GM12878 (cell line): ENCODE data around the gene ZNF668. TPM values are rescaled to one million over a fixed set of nuclear protein-coding genes. Genes with fewer than 3 reads are reported as not detected.

Source experiments
- BMI1 ChIP-seq: fragments of 450-650 bp; IDR thresholded peaks from 2 replicates; pipeline ENCODE4 v1.6.1; 2016; ENCODE audit warnings: mild to moderate bottlenecking, moderate library complexity, borderline replicate concordance
- BRCA1 ChIP-seq: IDR thresholded peaks from 2 replicates; pipeline ENCODE4 v1.6.1; 2011; ENCODE audit warnings: low read depth, low read length, improper control_type of control experiment
- EED ChIP-seq: sonication (generic); IDR thresholded peaks from 2 replicates; pipeline ENCODE4 v1.6.1; 2016; ENCODE audit warnings: antibody characterized with exemption, low read depth
- GATAD2B ChIP-seq: fragments of 450-650 bp; conservative IDR thresholded peaks from 2 replicates; pipeline ENCODE4 v1.6.1; 2017; ENCODE audit warnings: low read depth, mild to moderate bottlenecking, moderate library complexity
- HCFC1 ChIP-seq: fragments of 150-350 bp; IDR thresholded peaks from 2 replicates; pipeline ENCODE4 v1.6.1; 2014; ENCODE audit warnings: low read length
- KLF5 ChIP-seq: fragments of 450-650 bp; IDR thresholded peaks from 2 replicates; pipeline ENCODE4 v1.6.1; 2014; ENCODE audit warnings: mild to moderate bottlenecking; ENCODE audit not compliant: partially characterized antibody
- NFYA ChIP-seq: IDR thresholded peaks from 2 replicates; pipeline ENCODE4 v1.6.1; 2011; ENCODE audit warnings: low read depth, mild to moderate bottlenecking, low read length, improper control_type of control experiment, borderline replicate concordance
- POLR2AphosphoS5 ChIP-seq: IDR thresholded peaks from 2 replicates; pipeline ENCODE4 v1.6.1; 2011; ENCODE audit warnings: mild to moderate bottlenecking, low read length, inconsistent platforms
- RB1 ChIP-seq: fragments of 450-650 bp; formaldehyde crosslinking; IDR thresholded peaks from 2 replicates; pipeline ENCODE4 v1.6.1; 2017; ENCODE audit warnings: mild to moderate bottlenecking, borderline replicate concordance
- RBBP5 ChIP-seq: fragments of 200-600 bp; sonication (generic); conservative IDR thresholded peaks from 2 replicates; pipeline ENCODE4 v1.6.1; 2016
- SIX5 ChIP-seq: IDR thresholded peaks from 2 replicates; pipeline ENCODE4 v1.6.1; 2011; ENCODE audit warnings: mild to moderate bottlenecking, low read depth, low read length, moderate library complexity; ENCODE audit not compliant: severe bottlenecking
- SMC3 ChIP-seq: IDR thresholded peaks from 2 replicates; pipeline ENCODE4 v1.6.1; 2011; ENCODE audit warnings: low read length, improper control_type of control experiment, borderline replicate concordance
- SP1 ChIP-seq: IDR thresholded peaks from one replicate; pipeline ENCODE4 v1.6.1; 2011; ENCODE audit warnings: low read depth, low read length
- ZNF217 ChIP-seq: fragments of 450-650 bp; IDR thresholded peaks from 2 replicates; pipeline ENCODE4 v1.6.1; 2017; ENCODE audit warnings: antibody characterized with exemption, mild to moderate bottlenecking
- polyA plus RNA-seq, 11 experiments: library from polyadenylated mRNA; depleted of rRNA in 4 of 11; unstranded in 6 of 11; stranded (reverse) in 5 of 11; fragments of >200 nt; fragmentation: Nextera tagmentation in 4 of 11; fragmentation: Illumina TruSeq in 1 of 11; extraction: Ambion mirVana in 4 of 11; extraction: Trizol in 1 of 11; gene quantifications; 1 replicate in 1 of 11; 2 replicates in 10 of 11; pipeline versions ENCODE4 v1.2.1 to v1.2.3, GENCODE V29; 2011 to 2016; ENCODE audit warnings: inconsistent platforms in 2 of 11, missing spikeins in 2 of 11, low read depth in 1 of 11
- total RNA-seq, 4 experiments: library from RNA; depleted of rRNA in 3 of 4; stranded (reverse); fragments of >200 nt in 3 of 4; fragmentation: Illumina TruSeq in 1 of 4; extraction: Trizol in 1 of 4; gene quantifications; 2 replicates each; pipeline versions ENCODE4 v1.2.1 to v1.2.3, GENCODE V29; 2013 to 2021
- TF ChIP-seq, protein P1 (sequence below): IDR thresholded peaks from 2 replicates; pipeline ENCODE4 v1.6.1; 2011; ENCODE audit warnings: borderline replicate concordance, low read depth, mild to moderate bottlenecking, moderate library complexity, mixed read lengths, low read length; ENCODE audit not compliant: insufficient read depth; ENCODE audit errors: extremely low read length
- TF ChIP-seq, protein P2 (sequence below): fragments of 450-650 bp; IDR thresholded peaks from 2 replicates; pipeline ENCODE4 v1.6.1; 2016; ENCODE audit warnings: mild to moderate bottlenecking
- TF ChIP-seq, protein P3 (sequence below): fragments of 450-650 bp; IDR thresholded peaks from 2 replicates; pipeline ENCODE4 v1.6.1; 2016; ENCODE audit warnings: mild to moderate bottlenecking
- TF ChIP-seq, protein P4 (sequence below): IDR thresholded peaks from 2 replicates; pipeline ENCODE4 v1.6.1; 2012; ENCODE audit warnings: improper control_type of control experiment, low read depth, low read length; ENCODE audit not compliant: insufficient replicate concordance

The ZNF668 gene
- total and polyA plus RNA-seq, 10 of the 15 experiments (the other 5 are each of a cell fraction or from before 2014, with no cell fraction given): 0.05 to 20.7 (median 10.0) TPM; not detected in 1

DNA sequence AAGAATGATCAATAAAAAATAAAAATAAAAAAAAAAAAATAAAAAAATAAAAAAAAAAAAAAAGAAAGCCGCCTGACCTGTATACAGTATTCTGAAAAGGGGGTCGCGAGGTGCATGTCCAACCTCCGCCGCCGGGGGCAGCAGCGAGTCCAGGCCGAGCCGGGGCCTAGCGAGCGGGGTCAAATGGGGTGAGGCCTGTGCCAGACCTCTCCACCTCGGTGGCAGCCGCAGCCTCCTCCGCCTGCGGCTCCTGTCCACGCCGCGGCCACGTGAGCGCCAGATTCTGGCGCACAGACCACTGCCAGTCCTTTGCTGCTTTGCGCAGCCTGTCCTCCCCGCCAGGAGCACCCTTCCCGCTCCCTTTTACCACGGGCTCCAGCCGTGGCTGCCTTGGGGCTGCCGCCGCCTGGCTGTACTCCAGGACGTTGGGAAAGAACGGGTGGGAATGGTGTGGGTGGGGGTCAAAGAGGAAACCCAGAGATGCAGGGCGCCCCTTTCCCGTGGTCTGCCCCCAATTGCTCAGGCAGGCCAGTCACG lies 31.7 kb upstream of the ZNF668 start (continued):
- TF ChIP-seq BMI1 (no peak), EED (no peak), SIX5 (no peak), RBBP5 (no peak), RB1 (peak; percentile 30; the same call in 1 of the 2 replicates), SP1 (peak; percentile 30), BRCA1 (no peak), KLF5 (no peak), HCFC1 (no peak; the same call in 1 of the 2 replicates), NFYA (no peak), GATAD2B (0 out of 2 replicates have a peak, but pooled peaks have one; percentile 23), SMC3 (peak; percentile 35; the same call in 1 of the 2 replicates), POLR2AphosphoS5 (no peak), ZNF217 (no peak)
- TF ChIP-seq, protein P1, sequence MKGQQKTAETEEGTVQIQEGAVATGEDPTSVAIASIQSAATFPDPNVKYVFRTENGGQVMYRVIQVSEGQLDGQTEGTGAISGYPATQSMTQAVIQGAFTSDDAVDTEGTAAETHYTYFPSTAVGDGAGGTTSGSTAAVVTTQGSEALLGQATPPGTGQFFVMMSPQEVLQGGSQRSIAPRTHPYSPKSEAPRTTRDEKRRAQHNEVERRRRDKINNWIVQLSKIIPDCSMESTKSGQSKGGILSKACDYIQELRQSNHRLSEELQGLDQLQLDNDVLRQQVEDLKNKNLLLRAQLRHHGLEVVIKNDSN: peak; percentile 13
- TF ChIP-seq, protein P2, sequence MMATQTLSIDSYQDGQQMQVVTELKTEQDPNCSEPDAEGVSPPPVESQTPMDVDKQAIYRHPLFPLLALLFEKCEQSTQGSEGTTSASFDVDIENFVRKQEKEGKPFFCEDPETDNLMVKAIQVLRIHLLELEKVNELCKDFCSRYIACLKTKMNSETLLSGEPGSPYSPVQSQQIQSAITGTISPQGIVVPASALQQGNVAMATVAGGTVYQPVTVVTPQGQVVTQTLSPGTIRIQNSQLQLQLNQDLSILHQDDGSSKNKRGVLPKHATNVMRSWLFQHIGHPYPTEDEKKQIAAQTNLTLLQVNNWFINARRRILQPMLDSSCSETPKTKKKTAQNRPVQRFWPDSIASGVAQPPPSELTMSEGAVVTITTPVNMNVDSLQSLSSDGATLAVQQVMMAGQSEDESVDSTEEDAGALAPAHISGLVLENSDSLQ: no peak
- TF ChIP-seq, protein P3, sequence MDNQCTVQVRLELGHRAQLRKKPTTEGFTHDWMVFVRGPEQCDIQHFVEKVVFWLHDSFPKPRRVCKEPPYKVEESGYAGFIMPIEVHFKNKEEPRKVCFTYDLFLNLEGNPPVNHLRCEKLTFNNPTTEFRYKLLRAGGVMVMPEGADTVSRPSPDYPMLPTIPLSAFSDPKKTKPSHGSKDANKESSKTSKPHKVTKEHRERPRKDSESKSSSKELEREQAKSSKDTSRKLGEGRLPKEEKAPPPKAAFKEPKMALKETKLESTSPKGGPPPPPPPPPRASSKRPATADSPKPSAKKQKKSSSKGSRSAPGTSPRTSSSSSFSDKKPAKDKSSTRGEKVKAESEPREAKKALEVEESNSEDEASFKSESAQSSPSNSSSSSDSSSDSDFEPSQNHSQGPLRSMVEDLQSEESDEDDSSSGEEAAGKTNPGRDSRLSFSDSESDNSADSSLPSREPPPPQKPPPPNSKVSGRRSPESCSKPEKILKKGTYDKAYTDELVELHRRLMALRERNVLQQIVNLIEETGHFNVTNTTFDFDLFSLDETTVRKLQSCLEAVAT: peak; percentile 87
- TF ChIP-seq, protein P4, sequence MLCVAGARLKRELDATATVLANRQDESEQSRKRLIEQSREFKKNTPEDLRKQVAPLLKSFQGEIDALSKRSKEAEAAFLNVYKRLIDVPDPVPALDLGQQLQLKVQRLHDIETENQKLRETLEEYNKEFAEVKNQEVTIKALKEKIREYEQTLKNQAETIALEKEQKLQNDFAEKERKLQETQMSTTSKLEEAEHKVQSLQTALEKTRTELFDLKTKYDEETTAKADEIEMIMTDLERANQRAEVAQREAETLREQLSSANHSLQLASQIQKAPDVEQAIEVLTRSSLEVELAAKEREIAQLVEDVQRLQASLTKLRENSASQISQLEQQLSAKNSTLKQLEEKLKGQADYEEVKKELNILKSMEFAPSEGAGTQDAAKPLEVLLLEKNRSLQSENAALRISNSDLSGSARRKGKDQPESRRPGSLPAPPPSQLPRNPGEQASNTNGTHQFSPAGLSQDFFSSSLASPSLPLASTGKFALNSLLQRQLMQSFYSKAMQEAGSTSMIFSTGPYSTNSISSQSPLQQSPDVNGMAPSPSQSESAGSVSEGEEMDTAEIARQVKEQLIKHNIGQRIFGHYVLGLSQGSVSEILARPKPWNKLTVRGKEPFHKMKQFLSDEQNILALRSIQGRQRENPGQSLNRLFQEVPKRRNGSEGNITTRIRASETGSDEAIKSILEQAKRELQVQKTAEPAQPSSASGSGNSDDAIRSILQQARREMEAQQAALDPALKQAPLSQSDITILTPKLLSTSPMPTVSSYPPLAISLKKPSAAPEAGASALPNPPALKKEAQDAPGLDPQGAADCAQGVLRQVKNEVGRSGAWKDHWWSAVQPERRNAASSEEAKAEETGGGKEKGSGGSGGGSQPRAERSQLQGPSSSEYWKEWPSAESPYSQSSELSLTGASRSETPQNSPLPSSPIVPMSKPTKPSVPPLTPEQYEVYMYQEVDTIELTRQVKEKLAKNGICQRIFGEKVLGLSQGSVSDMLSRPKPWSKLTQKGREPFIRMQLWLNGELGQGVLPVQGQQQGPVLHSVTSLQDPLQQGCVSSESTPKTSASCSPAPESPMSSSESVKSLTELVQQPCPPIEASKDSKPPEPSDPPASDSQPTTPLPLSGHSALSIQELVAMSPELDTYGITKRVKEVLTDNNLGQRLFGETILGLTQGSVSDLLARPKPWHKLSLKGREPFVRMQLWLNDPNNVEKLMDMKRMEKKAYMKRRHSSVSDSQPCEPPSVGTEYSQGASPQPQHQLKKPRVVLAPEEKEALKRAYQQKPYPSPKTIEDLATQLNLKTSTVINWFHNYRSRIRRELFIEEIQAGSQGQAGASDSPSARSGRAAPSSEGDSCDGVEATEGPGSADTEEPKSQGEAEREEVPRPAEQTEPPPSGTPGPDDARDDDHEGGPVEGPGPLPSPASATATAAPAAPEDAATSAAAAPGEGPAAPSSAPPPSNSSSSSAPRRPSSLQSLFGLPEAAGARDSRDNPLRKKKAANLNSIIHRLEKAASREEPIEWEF: no peak
